ENCODE measurements around the gene SLC44A5.

DNA sequence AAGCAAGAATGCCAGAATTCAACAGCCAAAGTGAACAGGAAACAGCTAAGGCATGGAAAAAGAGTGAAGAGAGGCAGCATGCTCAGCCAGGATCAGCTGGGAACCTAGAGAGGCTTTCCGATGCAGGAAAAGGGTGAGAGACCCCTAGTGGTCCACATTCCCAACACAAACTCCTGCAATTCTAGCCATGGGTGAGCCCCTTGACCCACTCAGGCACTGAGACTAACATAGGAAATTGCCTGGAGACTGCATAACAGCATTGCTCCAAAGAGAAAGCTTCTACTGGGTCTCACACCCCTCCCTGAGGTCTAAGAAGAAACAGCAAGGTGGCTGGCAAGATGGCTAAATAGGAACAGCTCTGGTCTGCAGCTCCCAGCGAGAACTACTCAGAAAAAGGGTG is 353.5 kb downstream of the SLC44A5 start:
- no peak for TF ChIP-seq POLR2A (IDR thresholded peaks at IDR 0.05)
- TF ChIP-seq, protein P1, sequence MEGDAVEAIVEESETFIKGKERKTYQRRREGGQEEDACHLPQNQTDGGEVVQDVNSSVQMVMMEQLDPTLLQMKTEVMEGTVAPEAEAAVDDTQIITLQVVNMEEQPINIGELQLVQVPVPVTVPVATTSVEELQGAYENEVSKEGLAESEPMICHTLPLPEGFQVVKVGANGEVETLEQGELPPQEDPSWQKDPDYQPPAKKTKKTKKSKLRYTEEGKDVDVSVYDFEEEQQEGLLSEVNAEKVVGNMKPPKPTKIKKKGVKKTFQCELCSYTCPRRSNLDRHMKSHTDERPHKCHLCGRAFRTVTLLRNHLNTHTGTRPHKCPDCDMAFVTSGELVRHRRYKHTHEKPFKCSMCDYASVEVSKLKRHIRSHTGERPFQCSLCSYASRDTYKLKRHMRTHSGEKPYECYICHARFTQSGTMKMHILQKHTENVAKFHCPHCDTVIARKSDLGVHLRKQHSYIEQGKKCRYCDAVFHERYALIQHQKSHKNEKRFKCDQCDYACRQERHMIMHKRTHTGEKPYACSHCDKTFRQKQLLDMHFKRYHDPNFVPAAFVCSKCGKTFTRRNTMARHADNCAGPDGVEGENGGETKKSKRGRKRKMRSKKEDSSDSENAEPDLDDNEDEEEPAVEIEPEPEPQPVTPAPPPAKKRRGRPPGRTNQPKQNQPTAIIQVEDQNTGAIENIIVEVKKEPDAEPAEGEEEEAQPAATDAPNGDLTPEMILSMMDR (IDR thresholded peaks at IDR 0.05), result no peak
